Effector memory CD4-positive, alpha-beta T cell (primary cell): Measurements from ENCODE around the gene CSNK1D.
A peak's percentile ranks its signal among the peaks of the same experiment; 100 is the strongest.

ENCODE experiments used
- DNase-seq, 3 donors: peaks; one replicate each; pipeline ENCODE4 v3.0.0-alpha.2; 2020
- H3K27ac ChIP-seq: 2 replicates; pipeline ENCODE4 v1.7.0; 2013; ENCODE audit warnings: mild to moderate bottlenecking, low read length, moderate library complexity; ENCODE audit not compliant: insufficient read depth, poor library complexity, severe bottlenecking
- H3K27me3 ChIP-seq: replicated peaks from 2 replicates; pipeline ENCODE4 v1.7.0; 2013; ENCODE audit warnings: mild to moderate bottlenecking, low read length; ENCODE audit not compliant: insufficient read depth, control insufficient read depth, poor library complexity, severe bottlenecking
- H3K36me3 ChIP-seq: 2 replicates; pipeline ENCODE4 v1.7.0; 2013; ENCODE audit warnings: mild to moderate bottlenecking, low read length, moderate library complexity; ENCODE audit not compliant: control insufficient read depth, insufficient read depth
- H3K4me1 ChIP-seq: 2 replicates; pipeline ENCODE4 v1.7.0; 2013; ENCODE audit warnings: low read length, mild to moderate bottlenecking; ENCODE audit not compliant: control insufficient read depth, insufficient read depth, poor library complexity, severe bottlenecking
- H3K4me3 ChIP-seq: 2 replicates; pipeline ENCODE4 v1.7.0; 2013; ENCODE audit warnings: low read length, low read depth, mild to moderate bottlenecking; ENCODE audit not compliant: insufficient read depth, poor library complexity, severe bottlenecking
- H3K9me3 ChIP-seq: 2 replicates; pipeline ENCODE4 v1.7.0; 2013; ENCODE audit warnings: mild to moderate bottlenecking, low read length, moderate library complexity; ENCODE audit not compliant: control insufficient read depth

Gene CSNK1D

GRCh38 chr17:82292251-82293154 lies 19.0 kb upstream of the CSNK1D start:
- Histone ChIP-seq H3K4me1 (peaks cover 20% of the 10 kb centered on the region), H3K27me3 (no peaks in the 10 kb centered on the region), H3K27ac (peak overlapping the region; percentile 93), H3K36me3 (no peaks in the 10 kb centered on the region), H3K4me3 (peak overlapping the region; percentile 77), H3K9me3 (no peaks in the 10 kb centered on the region)
- peak; percentile 85 to 90 (median 86) for DNase-seq

GRCh38 chr17:82291582-82292250 lies 18.2 kb upstream of the CSNK1D start:
- no peak for DNase-seq

GRCh38 chr17:82287868-82288801 lies 14.6 kb upstream of the CSNK1D start:
- H3K4me1 ChIP-seq: peaks cover 9% of the 10 kb centered on the region
- no peak overlapping the region for H3K4me3 ChIP-seq
- H3K36me3 ChIP-seq: no peaks in the 10 kb centered on the region
- no peaks in the 10 kb centered on the region for H3K9me3 ChIP-seq
- DNase-seq: no peak
- no peaks in the 10 kb centered on the region for H3K27me3 ChIP-seq
- no peak overlapping the region for H3K27ac ChIP-seq

More at GRCh38 chr17:82291582-82292250, 18.2 kb upstream of the CSNK1D start:
- H3K36me3 ChIP-seq: no peaks in the 10 kb centered on the region
- H3K27ac ChIP-seq: peak overlapping the region; percentile 93
- H3K27me3 ChIP-seq: no peaks in the 10 kb centered on the region
- peaks cover 14% of the 10 kb centered on the region for H3K4me1 ChIP-seq
- H3K9me3 ChIP-seq: no peaks in the 10 kb centered on the region
- peak overlapping the region; percentile 77 for H3K4me3 ChIP-seq

DNA sequence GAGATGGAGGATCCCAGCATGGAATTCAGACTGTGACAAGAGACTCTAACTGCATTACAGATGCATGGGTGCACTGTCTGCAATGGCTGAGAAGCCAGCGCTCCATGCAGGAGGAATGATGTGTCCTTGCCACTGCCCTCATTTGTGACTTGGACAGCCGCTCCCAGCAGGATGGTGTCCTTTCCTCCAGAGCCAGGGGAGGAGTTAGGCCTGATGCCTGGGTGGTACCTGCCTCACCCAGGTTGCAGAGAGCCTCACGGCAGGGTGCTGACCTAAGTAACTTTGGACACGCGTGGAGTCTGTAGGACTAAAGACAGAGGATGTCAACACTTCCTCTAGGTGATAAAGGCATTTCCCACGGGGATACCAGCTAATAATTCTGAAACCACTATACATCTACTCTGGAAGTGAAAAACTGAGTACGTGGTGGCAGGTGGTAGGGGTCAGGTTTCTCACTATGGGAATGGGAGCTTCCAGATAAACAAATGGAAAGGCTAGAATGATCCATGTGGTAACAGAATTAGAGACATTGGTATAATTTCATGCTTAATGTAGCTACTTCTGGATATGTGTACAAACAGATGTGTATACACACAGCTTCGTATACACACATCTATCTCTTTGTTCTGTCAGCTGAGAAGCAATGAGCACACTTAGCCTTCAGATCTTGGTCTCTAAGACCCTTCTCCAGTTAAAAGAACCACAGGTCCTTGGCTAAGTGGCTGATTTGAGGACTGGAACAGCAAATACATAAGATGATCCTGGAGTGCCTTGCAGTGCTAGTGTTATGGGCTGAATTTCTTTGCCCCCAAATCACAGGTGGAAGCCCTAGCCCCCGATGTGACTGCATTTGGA lies 13.7 kb upstream of the CSNK1D start:
- Histone ChIP-seq H3K4me1 (peaks cover 6% of the 10 kb centered on the region), H3K27ac (no peak overlapping the region), H3K36me3 (no peaks in the 10 kb centered on the region), H3K9me3 (no peaks in the 10 kb centered on the region), H3K27me3 (no peaks in the 10 kb centered on the region), H3K4me3 (no peak overlapping the region)
- DNase-seq: no peak

- Histone ChIP-seq H3K4me1 (peaks cover 5% of the 10 kb centered on the region), H3K27me3 (no peaks in the 10 kb centered on the region), H3K4me3 (no peak overlapping the region), H3K27ac (no peak overlapping the region), H3K36me3 (no peaks in the 10 kb centered on the region), H3K9me3 (no peaks in the 10 kb centered on the region)
- no peak for DNase-seq
Observed at GRCh38 chr17:82285141-82285540, 11.6 kb upstream of the CSNK1D start.

DNA sequence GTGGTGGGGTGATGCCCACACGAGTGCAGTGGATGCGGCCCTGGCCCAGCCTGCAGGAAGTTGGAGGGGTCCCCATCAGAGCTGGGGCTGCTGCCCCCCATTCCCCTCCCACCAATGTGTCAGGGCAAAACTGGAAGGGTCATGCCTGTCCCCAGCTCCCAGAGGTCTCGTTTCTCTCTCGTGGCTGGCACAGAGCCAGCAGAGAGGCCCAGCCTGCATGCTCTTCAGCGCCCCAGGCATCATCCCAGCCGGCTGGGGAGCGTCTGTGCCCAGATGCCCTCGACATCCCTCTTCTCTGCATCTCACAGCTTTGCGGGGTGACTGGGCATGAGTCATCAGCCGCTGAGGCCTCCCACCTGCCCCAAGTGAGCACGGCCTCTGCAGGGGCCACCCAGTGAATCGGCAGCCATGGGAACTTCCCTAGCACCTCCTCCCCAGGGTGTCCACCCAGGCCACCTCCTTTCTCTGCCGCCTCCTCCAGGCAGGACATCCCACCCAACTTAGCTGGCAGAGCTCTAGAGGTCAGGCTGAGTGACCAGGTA lies 9.8 kb upstream of the CSNK1D start:
- H3K4me1 ChIP-seq: peaks cover 5% of the 10 kb centered on the region
- no peak overlapping the region for H3K4me3 ChIP-seq
- DNase-seq: peak in 1 of 3 donors; percentile 12
- H3K27me3 ChIP-seq: no peaks in the 10 kb centered on the region
- no peaks in the 10 kb centered on the region for H3K9me3 ChIP-seq
- no peaks in the 10 kb centered on the region for H3K36me3 ChIP-seq
- no peak overlapping the region for H3K27ac ChIP-seq

DNA sequence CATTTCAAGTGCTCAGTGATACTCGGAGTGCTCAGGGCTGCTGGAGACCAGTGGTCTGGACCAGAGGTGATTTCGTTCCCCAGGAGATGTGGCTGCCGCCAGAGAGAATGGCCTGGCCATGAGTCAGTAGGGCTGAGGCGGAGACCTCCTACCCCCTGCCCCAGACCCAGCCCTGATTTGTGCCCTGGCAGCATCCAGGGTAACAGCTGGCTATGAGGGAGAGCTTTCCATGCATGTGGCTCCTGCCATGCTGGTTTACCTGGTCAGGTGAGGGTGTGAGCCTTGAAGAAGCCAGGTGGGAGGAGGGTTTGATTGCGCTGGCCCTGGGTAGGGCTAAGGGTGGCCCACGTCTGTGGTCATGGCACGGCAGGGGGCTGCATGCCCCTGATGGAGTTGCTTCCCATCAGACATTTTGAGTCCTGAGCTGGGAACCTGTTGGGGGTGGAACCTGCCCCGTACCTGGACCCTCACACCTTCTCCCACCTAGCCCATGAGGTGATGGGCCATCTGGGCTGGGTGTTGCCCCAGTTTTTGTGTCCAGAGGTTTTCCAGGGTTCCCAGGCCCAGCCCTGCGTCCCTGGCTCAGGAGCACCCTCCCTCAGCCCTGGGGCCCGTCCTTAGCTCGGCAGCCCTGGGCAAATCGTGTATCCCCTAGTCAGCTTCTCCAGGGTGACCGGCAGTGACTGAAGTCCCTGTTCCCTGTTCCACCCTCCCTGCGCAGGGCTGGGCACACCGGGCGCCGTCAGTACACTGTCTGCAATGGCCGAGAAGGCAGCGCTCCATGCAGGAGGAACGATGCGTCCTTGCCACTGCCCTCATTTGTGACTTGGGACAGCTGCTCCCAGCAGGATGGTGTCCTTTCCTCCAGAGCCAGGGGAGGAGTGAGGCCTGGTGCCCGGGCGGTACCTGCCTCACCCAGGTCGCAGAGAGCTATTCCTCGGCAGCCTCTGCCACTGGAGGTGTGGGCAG lies 9.0 kb upstream of the CSNK1D start:
- Histone ChIP-seq H3K36me3 (no peaks in the 10 kb centered on the region), H3K27ac (no peak overlapping the region), H3K9me3 (no peaks in the 10 kb centered on the region), H3K4me3 (no peak overlapping the region), H3K27me3 (no peaks in the 10 kb centered on the region), H3K4me1 (peaks cover 5% of the 10 kb centered on the region)
- no peak for DNase-seq

- H3K36me3 ChIP-seq: no peaks in the 10 kb centered on the region
- H3K27me3 ChIP-seq: no peaks in the 10 kb centered on the region
- no peak overlapping the region for H3K27ac ChIP-seq
- H3K4me1 ChIP-seq: peaks cover 5% of the 10 kb centered on the region
- H3K9me3 ChIP-seq: no peaks in the 10 kb centered on the region
- DNase-seq: no peak
- no peak overlapping the region for H3K4me3 ChIP-seq
Observed at GRCh38 chr17:82281502-82282238, 8.2 kb upstream of the CSNK1D start.
